Hepatocyte (in vitro differentiated cells): ENCODE results near the gene ARHGEF4.

ENCODE experiments used
- CTCF ChIP-seq: fragments of 200-600 bp; sonication (generic); IDR thresholded peaks from 2 replicates; pipeline ENCODE4 v1.5.1; 2016; ENCODE audit warnings: antibody characterized with exemption, mild to moderate bottlenecking; ENCODE audit not compliant: poor library complexity
- EZH2phosphoT487 ChIP-seq: fragments of 200-600 bp; sonication (generic); IDR thresholded peaks from one replicate; pipeline ENCODE4 v1.6.1; 2018; ENCODE audit warnings: antibody characterized with exemption, mild to moderate bottlenecking, low read depth, moderate library complexity; ENCODE audit not compliant: unreplicated experiment, severe bottlenecking

DNA sequence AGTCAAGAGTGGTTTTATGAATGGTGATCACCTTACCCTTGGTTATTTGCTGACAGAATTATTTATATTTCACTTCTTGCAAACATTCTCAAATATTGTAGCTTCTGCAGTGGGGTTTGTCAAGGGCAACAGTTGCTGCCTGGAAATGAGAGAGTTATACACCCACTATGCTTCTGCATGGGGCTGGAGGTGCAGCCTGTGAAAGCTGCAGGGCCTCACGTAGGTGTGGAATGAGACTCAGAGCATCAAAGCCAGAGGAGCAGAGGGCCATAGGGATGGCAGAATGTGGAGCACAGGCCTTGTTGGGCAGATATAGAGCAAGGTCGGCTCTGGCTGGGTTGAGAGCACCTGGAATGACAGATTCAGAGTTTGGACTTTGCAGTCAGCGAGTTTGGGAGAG lies 128.2 kb downstream of the ARHGEF4 start:
- no peak for TF ChIP-seq CTCF
- no peak for TF ChIP-seq EZH2phosphoT487
